ENCODE data around the gene TSC22D4.

DNA sequence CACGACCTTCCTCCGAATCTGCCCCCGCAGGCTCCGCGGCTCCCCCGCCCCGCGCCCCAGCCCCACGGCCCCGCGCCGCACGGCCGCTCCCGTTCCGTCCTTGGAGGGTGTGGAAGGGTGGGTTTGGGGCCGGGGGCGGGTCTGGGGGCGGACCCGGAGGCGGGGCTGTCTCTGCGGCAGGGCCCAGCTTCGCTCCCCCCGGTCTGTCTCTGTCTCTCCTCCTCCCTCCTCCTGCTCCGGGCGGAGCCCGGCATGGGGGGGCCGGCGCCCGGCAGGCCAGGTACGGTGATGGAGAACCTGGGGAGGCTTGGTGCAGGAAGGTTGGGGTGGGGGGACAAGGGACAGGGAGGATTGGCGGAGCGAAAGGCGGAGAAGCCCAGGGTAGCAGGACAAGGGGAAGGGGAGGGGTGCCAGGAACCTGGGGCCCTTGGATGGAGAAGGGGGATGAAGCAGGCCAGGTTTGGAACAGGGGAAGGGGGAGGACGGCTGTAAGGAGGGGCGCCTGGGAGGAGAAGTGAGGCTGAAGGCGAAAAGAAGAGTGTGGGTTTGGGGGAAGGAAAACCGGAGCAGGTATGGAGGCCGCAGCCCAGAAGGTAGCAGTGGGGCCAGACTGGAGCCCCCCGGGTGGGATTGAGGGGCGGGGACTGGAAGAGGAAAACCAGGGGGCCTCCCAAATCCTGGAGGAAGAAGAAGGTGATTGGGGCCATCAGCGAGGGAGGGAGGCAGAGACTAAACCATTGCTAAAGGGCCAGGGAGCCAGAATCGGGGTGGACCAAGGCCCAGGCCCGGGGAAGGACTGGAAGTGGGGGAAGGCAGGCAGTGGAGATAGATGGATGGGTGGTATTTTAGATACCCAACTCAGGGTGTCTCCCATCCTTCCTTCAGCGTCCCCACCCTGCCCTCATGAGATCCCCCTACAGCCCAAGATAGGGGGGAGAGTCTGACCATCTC is 5.0 kb upstream of the TSC22D4 start, which contains the start of gene NYAP1:
- TF ChIP-seq POLR2AphosphoS5 (IDR thresholded peaks at IDR 0.05; ENCODE audit: borderline replicate concordance, low read depth, low read length) (no peak), EZH2 (IDR thresholded peaks at IDR 0.05) (no peak)
